Measurements from ENCODE around the gene ASPSCR1. TPM values are rescaled to one million over a fixed set of nuclear protein-coding genes. Genes with fewer than 3 reads are reported as not detected.

The ASPSCR1 gene
- total and polyA plus RNA-seq, 2 of the 13 experiments (the other 11 are each of a cell fraction or from before 2014, with no cell fraction given), result 274 to 314 TPM

DNA sequence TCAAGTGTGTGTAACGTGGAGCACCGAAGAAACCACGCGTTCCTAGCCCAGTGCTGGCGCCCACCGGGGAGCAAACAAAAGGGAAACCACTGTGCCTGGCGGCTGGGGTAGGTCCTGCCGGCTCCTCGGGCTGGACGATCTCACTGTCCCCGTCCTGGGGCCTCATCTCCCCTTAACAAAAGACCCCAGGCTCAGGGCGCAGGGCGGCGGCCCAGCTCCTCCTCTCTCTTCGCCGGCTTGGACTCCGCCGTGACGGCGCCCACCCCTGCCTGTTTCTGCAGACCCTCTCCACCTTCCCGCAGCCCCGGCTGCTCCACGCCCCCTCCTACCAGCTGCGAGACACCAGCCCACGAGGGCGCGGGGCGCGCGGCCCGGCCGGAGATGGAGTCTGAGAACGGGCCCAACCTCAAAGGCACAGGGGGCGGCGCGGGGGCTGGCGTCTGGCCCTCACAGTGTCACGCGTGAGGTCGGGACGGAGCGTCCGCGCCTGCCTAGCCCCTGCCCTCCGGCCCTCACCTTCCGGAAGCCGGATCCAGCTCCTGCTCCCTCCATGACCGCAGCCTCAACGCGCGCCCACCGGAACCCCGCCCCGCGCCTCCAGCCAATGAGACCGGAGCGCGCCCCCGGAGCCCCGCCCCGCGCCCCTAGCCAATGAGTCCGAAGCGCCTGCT lies 45.0 kb downstream of the ASPSCR1 start, which contains the start of gene CENPX (continued):
- TF ChIP-seq, protein P1, sequence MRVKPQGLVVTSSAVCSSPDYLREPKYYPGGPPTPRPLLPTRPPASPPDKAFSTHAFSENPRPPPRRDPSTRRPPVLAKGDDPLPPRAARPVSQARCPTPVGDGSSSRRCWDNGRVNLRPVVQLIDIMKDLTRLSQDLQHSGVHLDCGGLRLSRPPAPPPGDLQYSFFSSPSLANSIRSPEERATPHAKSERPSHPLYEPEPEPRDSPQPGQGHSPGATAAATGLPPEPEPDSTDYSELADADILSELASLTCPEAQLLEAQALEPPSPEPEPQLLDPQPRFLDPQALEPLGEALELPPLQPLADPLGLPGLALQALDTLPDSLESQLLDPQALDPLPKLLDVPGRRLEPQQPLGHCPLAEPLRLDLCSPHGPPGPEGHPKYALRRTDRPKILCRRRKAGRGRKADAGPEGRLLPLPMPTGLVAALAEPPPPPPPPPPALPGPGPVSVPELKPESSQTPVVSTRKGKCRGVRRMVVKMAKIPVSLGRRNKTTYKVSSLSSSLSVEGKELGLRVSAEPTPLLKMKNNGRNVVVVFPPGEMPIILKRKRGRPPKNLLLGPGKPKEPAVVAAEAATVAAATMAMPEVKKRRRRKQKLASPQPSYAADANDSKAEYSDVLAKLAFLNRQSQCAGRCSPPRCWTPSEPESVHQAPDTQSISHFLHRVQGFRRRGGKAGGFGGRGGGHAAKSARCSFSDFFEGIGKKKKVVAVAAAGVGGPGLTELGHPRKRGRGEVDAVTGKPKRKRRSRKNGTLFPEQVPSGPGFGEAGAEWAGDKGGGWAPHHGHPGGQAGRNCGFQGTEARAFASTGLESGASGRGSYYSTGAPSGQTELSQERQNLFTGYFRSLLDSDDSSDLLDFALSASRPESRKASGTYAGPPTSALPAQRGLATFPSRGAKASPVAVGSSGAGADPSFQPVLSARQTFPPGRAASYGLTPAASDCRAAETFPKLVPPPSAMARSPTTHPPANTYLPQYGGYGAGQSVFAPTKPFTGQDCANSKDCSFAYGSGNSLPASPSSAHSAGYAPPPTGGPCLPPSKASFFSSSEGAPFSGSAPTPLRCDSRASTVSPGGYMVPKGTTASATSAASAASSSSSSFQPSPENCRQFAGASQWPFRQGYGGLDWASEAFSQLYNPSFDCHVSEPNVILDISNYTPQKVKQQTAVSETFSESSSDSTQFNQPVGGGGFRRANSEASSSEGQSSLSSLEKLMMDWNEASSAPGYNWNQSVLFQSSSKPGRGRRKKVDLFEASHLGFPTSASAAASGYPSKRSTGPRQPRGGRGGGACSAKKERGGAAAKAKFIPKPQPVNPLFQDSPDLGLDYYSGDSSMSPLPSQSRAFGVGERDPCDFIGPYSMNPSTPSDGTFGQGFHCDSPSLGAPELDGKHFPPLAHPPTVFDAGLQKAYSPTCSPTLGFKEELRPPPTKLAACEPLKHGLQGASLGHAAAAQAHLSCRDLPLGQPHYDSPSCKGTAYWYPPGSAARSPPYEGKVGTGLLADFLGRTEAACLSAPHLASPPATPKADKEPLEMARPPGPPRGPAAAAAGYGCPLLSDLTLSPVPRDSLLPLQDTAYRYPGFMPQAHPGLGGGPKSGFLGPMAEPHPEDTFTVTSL (CRISPR knock-in tag; IDR thresholded peaks at IDR 0.05; ENCODE audit: borderline replicate concordance), result peak; percentile 12; the same call in 1 of the 2 replicates
- peak; percentile 85 for TF ChIP-seq ARID4A (CRISPR knock-in tag; IDR thresholded peaks at IDR 0.05; ENCODE audit: borderline replicate concordance)
- no peak for TF ChIP-seq ZNF841 (CRISPR knock-in tag; IDR thresholded peaks at IDR 0.05; ENCODE audit: borderline replicate concordance)
- peak; percentile 17; the same call in 1 of the 2 replicates for TF ChIP-seq NR2F2 (IDR thresholded peaks at IDR 0.05; ENCODE audit: borderline replicate concordance, low read depth)
- TF ChIP-seq MYNN (CRISPR knock-in tag; IDR thresholded peaks at IDR 0.05; ENCODE audit: low read depth), result peak; percentile 78; the same call in 1 of the 2 replicates
- TF ChIP-seq, protein P2, sequence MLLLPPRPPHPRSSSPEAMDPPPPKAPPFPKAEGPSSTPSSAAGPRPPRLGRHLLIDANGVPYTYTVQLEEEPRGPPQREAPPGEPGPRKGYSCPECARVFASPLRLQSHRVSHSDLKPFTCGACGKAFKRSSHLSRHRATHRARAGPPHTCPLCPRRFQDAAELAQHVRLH (CRISPR knock-in tag; IDR thresholded peaks at IDR 0.05; ENCODE audit: borderline replicate concordance, low read depth), result 0 out of 2 replicates have a peak, but pooled peaks have one; percentile 19
- TF ChIP-seq ZNF550 (CRISPR knock-in tag; IDR thresholded peaks at IDR 0.05; ENCODE audit: borderline replicate concordance), result peak; percentile 85; the same call in 1 of the 2 replicates
- peak; percentile 51 for TF ChIP-seq ZFX (CRISPR knock-in tag; IDR thresholded peaks at IDR 0.05; ENCODE audit: low read depth)
- peak; percentile 47; the same call in 1 of the 2 replicates for TF ChIP-seq PATZ1 (CRISPR knock-in tag; IDR thresholded peaks at IDR 0.05)
- TF ChIP-seq ZNF451 (CRISPR knock-in tag; IDR thresholded peaks at IDR 0.05), result peak; percentile 80
- 0 out of 2 replicates have a peak, but pooled peaks have one; percentile 56 for TF ChIP-seq ZBTB3 (CRISPR knock-in tag; IDR thresholded peaks at IDR 0.05; ENCODE audit: borderline replicate concordance, low read depth)
- TF ChIP-seq ARNT2 (CRISPR knock-in tag; IDR thresholded peaks at IDR 0.05; ENCODE audit: low read depth), result peak; percentile 75
- 0 out of 2 replicates have a peak, but pooled peaks have one; percentile 53 for TF ChIP-seq ZNF274 (CRISPR knock-in tag; IDR thresholded peaks at IDR 0.05)
- TF ChIP-seq ZNF33A (CRISPR knock-in tag; IDR thresholded peaks at IDR 0.05; ENCODE audit: borderline replicate concordance), result no peak
- TF ChIP-seq ZNF788 (CRISPR knock-in tag; IDR thresholded peaks at IDR 0.05; ENCODE audit: borderline replicate concordance), result 0 out of 2 replicates have a peak, but pooled peaks have one; percentile 30
